ENCODE results near the gene CPA1.

Gene CPA1

DNA sequence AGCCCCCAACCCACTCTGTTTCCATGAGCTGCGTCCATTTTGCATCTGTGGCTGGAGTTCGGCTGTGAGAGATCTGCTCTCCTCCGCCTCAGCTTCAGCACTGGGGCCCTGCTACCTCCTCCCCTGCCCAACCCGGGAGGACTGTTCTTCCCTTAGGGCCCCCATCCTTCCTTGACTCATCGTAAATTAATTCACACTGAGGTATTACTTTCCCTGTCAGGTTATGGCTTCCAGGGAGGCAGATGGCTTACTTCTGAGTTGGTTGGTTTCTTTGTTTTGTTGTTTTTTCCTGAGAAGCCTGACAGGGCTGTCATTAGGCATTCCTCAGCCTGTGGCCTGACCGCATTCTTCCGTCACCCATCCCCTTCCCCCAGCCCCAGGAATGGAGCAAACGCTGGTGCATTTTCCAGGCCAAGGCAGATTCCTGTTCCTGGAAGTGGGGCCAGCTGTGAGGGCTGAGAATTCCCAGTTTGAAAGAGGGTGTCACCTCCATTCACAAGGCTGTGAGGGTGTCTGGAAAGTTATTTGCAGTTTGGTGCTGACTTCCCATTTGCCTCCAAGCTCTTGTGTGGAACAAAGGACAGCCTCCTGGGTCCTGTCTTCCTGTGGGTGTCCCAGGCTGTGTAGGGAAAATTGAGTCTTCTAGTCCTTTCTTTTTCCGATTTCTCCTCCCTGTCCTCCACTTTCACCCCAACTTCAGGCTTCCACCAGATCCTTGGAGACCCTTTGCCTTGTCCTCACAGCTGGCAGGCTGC, 24.0 kb upstream of the CPA1 start:
- DNase-seq (ENCODE audit: low spot score): peak; percentile 99

GRCh38 chr7:130356876-130357611, 23.2 kb upstream of the CPA1 start:
- DNase-seq (ENCODE audit: low spot score): peak; percentile 94

DNA sequence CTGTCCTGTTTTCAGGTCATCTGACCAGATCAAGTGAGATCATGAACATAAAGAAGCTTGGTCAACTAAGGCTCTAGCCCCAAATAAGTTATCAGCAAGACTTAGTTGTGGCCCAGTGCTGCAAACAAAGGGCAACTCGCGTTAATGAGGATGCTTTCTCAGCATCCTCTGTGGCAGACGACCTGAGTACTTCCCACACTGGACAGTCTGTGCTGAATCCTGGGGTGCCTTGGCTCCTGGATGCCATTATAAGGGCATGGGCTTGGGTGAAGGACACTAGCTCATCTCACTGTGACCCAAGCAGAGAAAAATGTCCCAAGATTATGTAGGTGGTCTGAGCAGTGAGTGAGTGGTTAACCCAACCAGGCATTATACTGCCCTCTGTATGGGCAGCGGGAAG, 21.8 kb upstream of the CPA1 start:
- DNase-seq (ENCODE audit: low spot score): no peak

GRCh38 chr7:130359276-130359857, 20.9 kb upstream of the CPA1 start:
- no peak for DNase-seq (ENCODE audit: low spot score)

GRCh38 chr7:130360518-130360917, 19.8 kb upstream of the CPA1 start:
- no peak for DNase-seq (ENCODE audit: low spot score)

- no peak for DNase-seq (ENCODE audit: low spot score)
Measured at GRCh38 chr7:130361681-130362080, 18.6 kb upstream of the CPA1 start.

DNA sequence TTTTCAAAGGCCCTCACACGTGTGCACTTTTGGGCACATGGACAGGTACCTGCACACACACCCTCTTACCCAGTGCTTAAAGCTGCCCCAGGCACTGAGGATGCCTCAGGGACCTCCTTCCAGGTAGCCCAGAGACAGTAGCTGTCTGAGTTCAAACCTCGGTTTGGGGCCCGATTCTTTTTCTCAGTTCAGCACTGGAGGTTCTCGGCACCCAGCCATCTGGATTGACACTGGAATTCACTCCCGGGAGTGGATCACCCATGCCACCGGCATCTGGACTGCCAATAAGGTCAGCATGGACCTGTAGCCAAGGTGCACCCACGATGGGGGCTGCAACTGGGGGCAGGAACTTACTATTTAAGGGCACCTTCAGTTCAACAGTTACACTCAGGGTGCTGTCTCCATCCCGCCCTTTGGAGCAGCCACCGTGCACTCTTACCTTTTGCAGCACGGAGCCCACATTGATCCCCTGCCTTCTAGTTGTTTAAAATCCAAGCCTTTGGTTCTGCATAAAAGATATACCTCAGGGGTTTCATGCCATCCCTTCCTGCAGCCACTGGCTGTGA, 18.0 kb upstream of the CPA1 start:
- no peak for DNase-seq (ENCODE audit: low spot score)

GRCh38 chr7:130363026-130363847, 17.1 kb upstream of the CPA1 start:
- DNase-seq (ENCODE audit: low spot score): peak; percentile 99

DNA sequence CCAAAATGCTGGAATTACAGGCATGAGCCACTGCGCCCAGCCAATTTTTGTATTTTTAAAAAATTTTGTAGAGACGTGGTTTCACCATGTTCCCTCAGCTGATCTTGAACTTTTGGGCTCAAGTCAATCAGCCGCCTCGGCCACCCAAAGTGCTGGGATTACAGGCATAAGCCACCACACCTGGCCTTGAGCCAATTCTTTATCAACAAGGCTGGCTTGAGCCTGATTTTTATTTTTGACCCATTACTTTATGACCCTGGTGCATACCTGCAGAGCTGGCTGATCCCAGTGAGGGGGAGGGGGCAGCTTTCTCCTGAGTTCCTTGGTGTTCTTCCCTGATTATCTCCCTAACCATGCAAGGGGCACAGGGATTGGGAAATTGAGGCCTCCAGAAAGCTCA, 15.8 kb upstream of the CPA1 start:
- no peak for DNase-seq (ENCODE audit: low spot score)

- DNase-seq (ENCODE audit: low spot score): no peak
Measured at GRCh38 chr7:130365088-130365487, 15.2 kb upstream of the CPA1 start.

GRCh38 chr7:130365511-130366441, 14.5 kb upstream of the CPA1 start:
- peak; percentile 77 for DNase-seq (ENCODE audit: low spot score)

DNA sequence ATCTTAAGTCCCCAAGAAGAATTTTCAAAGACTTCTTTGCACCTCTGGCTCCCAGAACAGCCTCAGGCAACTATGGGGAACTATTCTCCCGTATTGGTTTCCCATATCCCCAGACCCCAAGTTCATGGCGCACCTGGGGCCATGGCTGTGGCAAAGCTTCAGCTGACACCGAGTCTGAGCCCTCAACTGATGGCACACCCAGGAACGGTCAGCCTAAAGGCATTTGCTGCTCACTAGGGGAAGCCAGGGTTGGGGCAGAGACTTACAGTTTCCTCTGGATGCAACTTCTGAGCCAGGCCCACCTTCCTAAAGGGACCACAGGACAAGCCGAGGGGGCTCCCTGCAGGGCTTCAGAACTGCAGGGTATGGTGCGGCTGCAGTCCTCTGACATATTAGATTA, 13.7 kb upstream of the CPA1 start:
- DNase-seq (ENCODE audit: low spot score): peak; percentile 21

DNA sequence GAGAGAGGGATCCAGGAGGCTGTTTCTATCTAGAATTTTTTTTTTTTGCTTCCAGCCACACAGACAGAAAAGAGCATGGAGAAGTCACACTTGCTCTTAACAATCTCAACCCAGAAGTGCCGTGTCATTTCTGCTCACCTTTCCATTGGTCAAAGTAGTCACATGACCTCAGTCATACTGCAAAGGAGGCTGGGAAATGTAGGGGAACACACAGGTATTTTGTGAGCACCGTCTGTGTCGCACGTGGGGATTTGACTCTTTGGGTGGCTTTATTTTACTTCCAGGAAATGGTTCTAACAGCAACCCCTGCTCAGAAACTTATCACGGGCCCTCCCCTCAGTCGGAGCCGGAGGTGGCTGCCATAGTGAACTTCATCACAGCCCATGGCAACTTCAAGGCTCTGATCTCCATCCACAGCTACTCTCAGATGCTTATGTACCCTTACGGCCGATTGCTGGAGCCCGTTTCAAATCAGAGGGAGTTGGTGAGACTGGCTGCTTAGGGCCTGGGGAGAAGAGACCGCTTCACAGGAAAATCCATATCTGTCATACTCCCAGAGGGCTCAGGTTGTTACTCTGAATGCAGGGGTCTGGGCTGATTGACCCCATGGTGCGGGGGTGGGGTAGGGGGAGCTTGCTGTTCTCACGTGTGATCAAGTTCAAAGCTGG, 13.1 kb upstream of the CPA1 start:
- no peak for DNase-seq (ENCODE audit: low spot score)

- DNase-seq (ENCODE audit: low spot score): no peak
Measured at GRCh38 chr7:130367836-130368746, 12.2 kb upstream of the CPA1 start.

GRCh38 chr7:130369110-130369711, 11.1 kb upstream of the CPA1 start:
- peak; percentile 33 for DNase-seq (ENCODE audit: low spot score)

DNA sequence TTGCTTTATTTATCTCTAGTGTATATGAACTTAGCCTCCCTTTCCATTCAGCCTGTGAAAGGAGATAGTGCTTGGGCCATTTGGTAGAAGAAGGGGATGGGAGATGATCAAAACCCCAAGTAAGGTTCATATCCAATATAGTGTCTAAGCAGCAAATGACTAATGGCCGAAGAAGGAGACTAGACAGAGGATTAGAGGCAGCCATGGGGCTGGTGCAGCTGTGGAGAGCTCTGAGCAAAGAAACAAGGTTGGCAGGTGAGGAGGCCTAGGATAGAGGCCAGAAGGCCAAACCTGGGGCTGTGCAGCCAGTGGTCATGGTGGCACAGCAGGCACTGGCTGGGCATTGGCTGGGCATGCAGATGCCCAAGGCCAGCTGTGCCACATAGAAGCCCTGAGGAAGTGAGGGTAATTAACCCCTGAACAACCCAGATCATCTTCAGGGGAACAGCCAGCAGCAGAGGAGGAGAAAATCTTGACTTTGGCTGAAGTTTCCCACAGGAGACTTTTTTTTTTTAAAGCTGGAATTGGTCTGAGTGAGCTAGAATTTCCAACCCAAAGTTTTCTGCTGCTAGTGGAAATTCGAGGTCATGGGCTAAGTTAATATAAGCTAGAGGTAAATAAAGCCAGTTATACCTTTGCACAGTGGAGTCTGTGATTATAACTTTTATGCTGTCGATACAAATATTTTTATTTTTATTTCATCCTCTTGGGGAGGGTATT, 10.3 kb upstream of the CPA1 start:
- DNase-seq (ENCODE audit: low spot score): no peak

DNA sequence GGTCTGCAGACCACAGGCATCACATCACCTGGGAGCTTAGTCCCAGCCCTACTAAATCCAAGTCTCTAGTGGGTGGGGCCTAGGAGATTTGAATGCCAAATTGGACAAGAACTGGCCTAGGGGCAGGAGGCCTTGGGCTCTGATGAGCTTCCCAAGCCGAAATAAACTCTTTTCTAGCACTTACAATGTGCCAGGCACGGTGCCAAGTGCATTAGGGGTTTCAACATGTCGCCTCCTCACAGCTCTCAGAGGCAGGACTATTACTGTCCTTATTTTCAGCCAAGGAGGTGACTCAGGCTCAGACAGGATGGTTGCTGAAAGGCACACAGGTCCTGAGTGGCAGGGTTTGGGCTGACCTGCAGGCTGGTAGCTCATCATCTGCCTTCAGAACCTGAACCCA, 9.2 kb upstream of the CPA1 start:
- DNase-seq (ENCODE audit: low spot score): peak; percentile 28
